Measurements from ENCODE around the gene GLP2R. TPM values are rescaled to one million over a fixed set of nuclear protein-coding genes. Genes with fewer than 3 reads are reported as not detected.

Gene GLP2R
- polyA plus RNA-seq, 1 donor from 2014 or later, result not detected

GRCh38 chr17:9810100-9810949, 15.4 kb upstream of the GLP2R start:
- no peak overlapping the region for H3K9ac ChIP-seq (ENCODE audit: low read length)
- no peak overlapping the region for H3K4me3 ChIP-seq (ENCODE audit: low read length)
- no peak overlapping the region for H2AFZ ChIP-seq (ENCODE audit: low read depth, low read length)
- H4K20me1 ChIP-seq (ENCODE audit: insufficient read depth), result no peaks in the 10 kb centered on the region
- no peaks in the 10 kb centered on the region for H3K9me2 ChIP-seq (ENCODE audit: insufficient read depth, low read length)
- H3K36me3 ChIP-seq (ENCODE audit: insufficient read depth, low read length), result no peaks in the 10 kb centered on the region
- no peak overlapping the region for H3K4me2 ChIP-seq (ENCODE audit: low read length)
- H3K27me3 ChIP-seq (ENCODE audit: insufficient read depth, low read depth, low read length), result no peaks in the 10 kb centered on the region
- TF ChIP-seq POLR2AphosphoS5 (IDR thresholded peaks at IDR 0.05) (no peak), EZH2 (IDR thresholded peaks at IDR 0.05; ENCODE audit: borderline replicate concordance, insufficient read depth, low read length, poor library complexity, severe bottlenecking) (no peak), MXI1 (conservative IDR thresholded peaks at IDR 0.05; ENCODE audit: poor library complexity, severe bottlenecking) (no peak), EP300 (conservative IDR thresholded peaks at IDR 0.05; ENCODE audit: poor library complexity, severe bottlenecking) (no peak), SMC3 (conservative IDR thresholded peaks at IDR 0.05; ENCODE audit: poor library complexity) (no peak), REST (IDR thresholded peaks at IDR 0.05; ENCODE audit: borderline replicate concordance) (no peak), RAD21 (conservative IDR thresholded peaks at IDR 0.05) (no peak), TAF1 (IDR thresholded peaks at IDR 0.05; ENCODE audit: low read depth) (no peak)
- no peaks in the 10 kb centered on the region for H3F3A ChIP-seq (ENCODE audit: insufficient read depth, low read length, poor library complexity, severe bottlenecking)
- no peaks in the 10 kb centered on the region for H3K9me3 ChIP-seq (ENCODE audit: low read length)
- H3K79me2 ChIP-seq (replicated peaks; ENCODE audit: insufficient read depth, low read length), result no peaks in the 10 kb centered on the region
- H3K27ac ChIP-seq (ENCODE audit: low read length), result no peak overlapping the region

- no peaks in the 10 kb centered on the region for H4K20me1 ChIP-seq (ENCODE audit: insufficient read depth)
- no peak overlapping the region for H3K9ac ChIP-seq (ENCODE audit: low read length)
- H3K27ac ChIP-seq (ENCODE audit: low read length), result no peak overlapping the region
- no peak for TF ChIP-seq POLR2AphosphoS5 (IDR thresholded peaks at IDR 0.05)
- no peak for TF ChIP-seq RAD21 (conservative IDR thresholded peaks at IDR 0.05)
- H3K79me2 ChIP-seq (replicated peaks; ENCODE audit: insufficient read depth, low read length), result no peaks in the 10 kb centered on the region
- no peaks in the 10 kb centered on the region for H3K9me2 ChIP-seq (ENCODE audit: insufficient read depth, low read length)
- H3K36me3 ChIP-seq (ENCODE audit: insufficient read depth, low read length), result no peaks in the 10 kb centered on the region
- no peak overlapping the region for H3K4me3 ChIP-seq (ENCODE audit: low read length)
- no peak overlapping the region for H3K4me2 ChIP-seq (ENCODE audit: low read length)
- H3F3A ChIP-seq (ENCODE audit: insufficient read depth, low read length, poor library complexity, severe bottlenecking), result no peaks in the 10 kb centered on the region
- no peaks in the 10 kb centered on the region for H3K27me3 ChIP-seq (ENCODE audit: insufficient read depth, low read depth, low read length)
- no peaks in the 10 kb centered on the region for H3K9me3 ChIP-seq (ENCODE audit: low read length)
- H2AFZ ChIP-seq (ENCODE audit: low read depth, low read length), result no peak overlapping the region
These were observed 14.6 kb upstream of the GLP2R start for GRCh38 chr17:9811086-9811485.

- H4K20me1 ChIP-seq (ENCODE audit: insufficient read depth), result no peaks in the 10 kb centered on the region
- H3K4me2 ChIP-seq (ENCODE audit: low read length), result no peak overlapping the region
- H3F3A ChIP-seq (ENCODE audit: insufficient read depth, low read length, poor library complexity, severe bottlenecking), result no peaks in the 10 kb centered on the region
- no peak overlapping the region for H3K4me3 ChIP-seq (ENCODE audit: low read length)
- H2AFZ ChIP-seq (ENCODE audit: low read depth, low read length), result no peak overlapping the region
- H3K9ac ChIP-seq (ENCODE audit: low read length), result no peak overlapping the region
- H3K9me2 ChIP-seq (ENCODE audit: insufficient read depth, low read length), result no peaks in the 10 kb centered on the region
- H3K79me2 ChIP-seq (replicated peaks; ENCODE audit: insufficient read depth, low read length), result no peaks in the 10 kb centered on the region
- H3K36me3 ChIP-seq (ENCODE audit: insufficient read depth, low read length), result no peaks in the 10 kb centered on the region
- H3K9me3 ChIP-seq (ENCODE audit: low read length), result no peaks in the 10 kb centered on the region
- TF ChIP-seq SMC3 (conservative IDR thresholded peaks at IDR 0.05; ENCODE audit: poor library complexity), result no peak
- no peak for TF ChIP-seq EP300 (conservative IDR thresholded peaks at IDR 0.05; ENCODE audit: poor library complexity, severe bottlenecking)
- no peaks in the 10 kb centered on the region for H3K27me3 ChIP-seq (ENCODE audit: insufficient read depth, low read depth, low read length)
- no peak overlapping the region for H3K27ac ChIP-seq (ENCODE audit: low read length)
These were observed 14.2 kb upstream of the GLP2R start for GRCh38 chr17:9811537-9811936.
